ENCODE data around the gene RAD17.
"Not testable (repeated sequence)": the region's sequence is repeated elsewhere in the genome, so short reads cannot be mapped to it uniquely, and the experiment has no call there.

The RAD17 gene

GRCh38 chr5:69369340-69370121 lies at the start of gene RAD17, which contains the start of the genes AK6 and TAF9:
TSS of gene RAD17 (plus strand) at chr5:69369818. CDS start at chr5:69372209, 2,391 bp downstream.
TSS of gene AK6 (minus strand) at chr5:69369520. CDS start at chr5:69369490, 30 bp downstream.
TSS of gene TAF9 (minus strand) at chr5:69369520. CDS start at chr5:69365737, 3,783 bp downstream.
- peak; percentile 97 for DNase-seq

- DNase-seq = no peak
Observed at GRCh38 chr5:69326365-69326764, 43.3 kb upstream of the RAD17 start.

GRCh38 chr5:69329905-69330489 lies 39.6 kb upstream of the RAD17 start:
- DNase-seq = no peak

- DNase-seq = peak; percentile 8
Observed at GRCh38 chr5:69331528-69332445, 37.8 kb upstream of the RAD17 start.

GRCh38 chr5:69333668-69334315 lies 35.8 kb upstream of the RAD17 start:
- DNase-seq = not testable (repeated sequence)

GRCh38 chr5:69334793-69335268 lies 34.8 kb upstream of the RAD17 start:
- peak; percentile 83 for DNase-seq

GRCh38 chr5:69335341-69335935 lies 34.2 kb upstream of the RAD17 start:
- no peak for DNase-seq

GRCh38 chr5:69341520-69342161 lies 28.0 kb upstream of the RAD17 start:
- no peak for DNase-seq

- no peak for DNase-seq
Observed at GRCh38 chr5:69343083-69343482, 26.5 kb upstream of the RAD17 start.

GRCh38 chr5:69350664-69351063 lies 19.0 kb upstream of the RAD17 start:
- DNase-seq = no peak

- DNase-seq = no peak
Observed at GRCh38 chr5:69359699-69360098, 9.9 kb upstream of the RAD17 start.

- no peak for DNase-seq
Observed at GRCh38 chr5:69360442-69360841, 9.2 kb upstream of the RAD17 start.

GRCh38 chr5:69364414-69364813 lies 5.2 kb upstream of the RAD17 start:
- DNase-seq = peak; percentile 6

- no peak for DNase-seq
Observed at GRCh38 chr5:69364850-69365249, 4.8 kb upstream of the RAD17 start.

- DNase-seq = no peak
Observed at GRCh38 chr5:69367697-69368279, 1.8 kb upstream of the RAD17 start.

- DNase-seq = peak; percentile 77
Observed at GRCh38 chr5:69368458-69369339, 919 bp upstream of the RAD17 start.

- DNase-seq = not testable (repeated sequence)
Observed at GRCh38 chr5:69370335-69370734, 717 bp downstream of the RAD17 start.

GRCh38 chr5:69372394-69372793 lies 2.8 kb downstream of the RAD17 start:
- no peak for DNase-seq

- DNase-seq = no peak
Observed at GRCh38 chr5:69374911-69375446, 5.4 kb downstream of the RAD17 start.

GRCh38 chr5:69378376-69378775 lies 8.8 kb downstream of the RAD17 start:
- no peak for DNase-seq

Data from eye (tissue), 1 donor.